K562 (cell line): Measurements from ENCODE around the gene YTHDC1. TPM values are rescaled to one million over a fixed set of nuclear protein-coding genes. Genes with fewer than 3 reads are reported as not detected.
A peak's percentile ranks its signal among the peaks of the same experiment; 100 is the strongest.

ENCODE experiments used
- ATAC-seq: fragments of 200-7000 bp; cut with Tn5 transposase; 3 replicates; pipeline ENCODE4 v1.9.1; 2020; ENCODE audit warnings: moderate library complexity
- BruUV-seq: library from RNA; stranded (reverse); fragments of 400-500 nt; replicated peaks from 2 replicates; lab custom pipeline; 2021; lab: Mats Ljungman, UMichigan
- CTCF ChIA-PET: fragments of 300-600 bp; formaldehyde crosslinking; extraction: SDS; loops from one replicate; lab custom pipeline; 2021; ENCODE audit warnings: low intra/inter-chr PET ratio; lab: Yijun Ruan, JAX
- POLR2A ChIA-PET: fragments of 300-600, 350-650 bp; sonication (Branson Sonifier 250); formaldehyde crosslinking; extraction: SDS; loops from one replicate; lab custom pipeline; 2021; ENCODE audit warnings: antibody characterized with exemption, inconsistent platforms; lab: Yijun Ruan, JAX
- DNase-seq, 4 experiments: peaks; one replicate each; pipeline versions ENCODE4 v3.0.0 to v3.0.0-alpha.2; 2011 to 2018; ENCODE audit warnings: low spot score in 3 of 4, mixed read lengths in 3 of 4; ENCODE audit errors: extremely low read depth in 1 of 4
- FAIRE-seq: peaks from 2 replicates; lab custom pipeline; 2011; peaks lifted over from hg19 to GRCh38; lab: Jason Lieb, UNC
- H2AFZ ChIP-seq: 2 replicates; pipeline ENCODE4 v1.6.0; 2011; ENCODE audit warnings: low read depth, low read length, control low read depth, inconsistent platforms
- H3K27ac ChIP-seq: fragments of 200-600 bp; 3 replicates; pipeline ENCODE4 v1.8.0; 2011; ENCODE audit warnings: low read depth, mild to moderate bottlenecking, control low read depth, inconsistent platforms, low read length, moderate library complexity, mixed read lengths; ENCODE audit errors: extremely low read depth
- H3K27me3 ChIP-seq, 2 experiments: fragments of 300-600 bp in 1 of 2; 2 replicates in 1 of 2; 3 replicates in 1 of 2; pipeline versions ENCODE4 v1.6.0 to v1.8.0; 2011; ENCODE audit warnings: inconsistent platforms in 2 of 2, low read length in 2 of 2, mild to moderate bottlenecking in 1 of 2, mixed read lengths in 1 of 2, moderate library complexity in 1 of 2; ENCODE audit not compliant: control insufficient read depth in 2 of 2, insufficient read depth in 2 of 2
- H3K36me3 ChIP-seq: fragments of 300-600 bp; 3 replicates; pipeline ENCODE4 v1.8.0; 2011; ENCODE audit warnings: mild to moderate bottlenecking, low read length, inconsistent platforms; ENCODE audit not compliant: control insufficient read depth, insufficient read depth
- H3K4me1 ChIP-seq, 2 experiments: fragments of 200-600 bp in 1 of 2; replicated peaks in 1 of 2; 2 replicates in 1 of 2; 3 replicates in 1 of 2; pipeline versions ENCODE4 v1.5.1 to v1.8.0; 2011; ENCODE audit warnings: inconsistent platforms in 2 of 2, low read length in 2 of 2, mild to moderate bottlenecking in 1 of 2, mixed read lengths in 1 of 2, moderate library complexity in 1 of 2; ENCODE audit not compliant: control insufficient read depth in 2 of 2, insufficient read depth in 2 of 2
- H3K4me2 ChIP-seq: 2 replicates; pipeline ENCODE4 v1.6.1; 2011; ENCODE audit warnings: low read length, control low read depth, inconsistent platforms, mixed read lengths; ENCODE audit not compliant: insufficient read depth
- H3K4me3 ChIP-seq: fragments of 200-600 bp; sonication (generic), shearing (Covaris generic); 2 replicates; pipeline ENCODE4 v1.5.1; 2016; ENCODE audit warnings: control low read depth, inconsistent platforms
- H3K79me2 ChIP-seq: fragments of 200-600 bp; 3 replicates; pipeline ENCODE4 v1.8.0; 2011; ENCODE audit warnings: low read length, inconsistent platforms; ENCODE audit not compliant: control insufficient read depth, insufficient read depth
- H3K9ac ChIP-seq, 2 experiments: 2 replicates each; pipeline versions ENCODE4 v1.6.0 to v1.6.1; 2011; ENCODE audit warnings: low read depth in 2 of 2, low read length in 2 of 2, control low read depth in 1 of 2, inconsistent platforms in 1 of 2, mild to moderate bottlenecking in 1 of 2, mixed read lengths in 1 of 2; ENCODE audit not compliant: insufficient read depth in 1 of 2
- H3K9me1 ChIP-seq: one replicate; pipeline ENCODE4 v1.6.0; 2011; ENCODE audit warnings: inconsistent platforms, mild to moderate bottlenecking, low read length, moderate library complexity; ENCODE audit not compliant: control insufficient read depth, insufficient read depth
- H3K9me3 ChIP-seq: replicated peaks from 2 replicates; pipeline ENCODE4 v1.5.1; 2011; ENCODE audit warnings: low read depth, low read length, inconsistent platforms; ENCODE audit not compliant: control insufficient read depth, insufficient read depth
- H4K20me1 ChIP-seq: replicated peaks from 2 replicates; pipeline ENCODE4 v1.6.1; 2011; ENCODE audit warnings: low read length, inconsistent platforms, mixed read lengths; ENCODE audit not compliant: control insufficient read depth, insufficient read depth
- CHD4 ChIP-seq: fragments of 200-600 bp; sonication (generic); IDR thresholded peaks from 3 replicates; pipeline ENCODE4 v1.6.1; 2012; ENCODE audit warnings: low read depth, mild to moderate bottlenecking, mixed read lengths, low read length, inconsistent platforms; ENCODE audit not compliant: insufficient read depth, insufficient replicate concordance, poor library complexity, severe bottlenecking
- CTCF ChIP-seq, 3 experiments: IDR thresholded peaks in 2 of 3; conservative IDR thresholded peaks in 1 of 3; 2 replicates each; pipeline ENCODE4 v1.5.1; 2011 to 2012; ENCODE audit warnings: low read length in 3 of 3, mild to moderate bottlenecking in 3 of 3, control low read depth in 2 of 3, improper control_type of control experiment in 1 of 3, inconsistent platforms in 1 of 3, low read depth in 1 of 3, mixed read lengths in 1 of 3, moderate library complexity in 1 of 3; ENCODE audit not compliant: insufficient read depth in 2 of 3
- MAFG ChIP-seq: fragments of 450-650 bp; conservative IDR thresholded peaks from 2 replicates; pipeline ENCODE4 v1.6.1; 2016; ENCODE audit warnings: missing genetic modification characterization, missing compliant biosample characterization
- MAZ ChIP-seq, 2 experiments: fragments of 450-650 bp in 1 of 2; sonication (generic) in 1 of 2; formaldehyde crosslinking; IDR thresholded peaks in 1 of 2; conservative IDR thresholded peaks in 1 of 2; 2 replicates each; pipeline versions ENCODE4 v1.4.0 to v1.5.0; 2020; ENCODE audit warnings: mild to moderate bottlenecking in 1 of 2, missing genetic modification reagents in 1 of 2
- RAD21 ChIP-seq, 2 experiments: fragments of 250-450 bp in 1 of 2; fragments of 450-650 bp in 1 of 2; sonication (Bioruptor Pico) in 1 of 2; formaldehyde crosslinking in 1 of 2; IDR thresholded peaks in 1 of 2; conservative IDR thresholded peaks in 1 of 2; 2 replicates each; pipeline versions ENCODE4 v1.4.0 to v1.8.0; 2020 to 2022; ENCODE audit warnings: mild to moderate bottlenecking in 2 of 2, moderate library complexity in 1 of 2
- REST ChIP-seq, 2 experiments: fragments of 450-650 bp; formaldehyde crosslinking in 1 of 2; IDR thresholded peaks; 2 replicates each; pipeline versions ENCODE4 v1.4.0 to v1.6.1; 2014 to 2020; ENCODE audit warnings: mild to moderate bottlenecking in 2 of 2, borderline replicate concordance in 1 of 2, low read depth in 1 of 2
- SMC3 ChIP-seq: conservative IDR thresholded peaks from 2 replicates; pipeline ENCODE4 v1.6.1; 2011; ENCODE audit warnings: low read depth, low read length, improper control_type of control experiment; ENCODE audit not compliant: insufficient read depth
- STAT5B ChIP-seq: fragments of 250-450 bp; sonication (Bioruptor Pico); IDR thresholded peaks from 2 replicates; pipeline ENCODE4 v1.8.0; 2021; ENCODE audit warnings: mild to moderate bottlenecking, inconsistent platforms
- ZNF75A ChIP-seq: fragments of 450-650 bp; formaldehyde crosslinking; IDR thresholded peaks from 2 replicates; pipeline ENCODE4 v1.4.0; 2020; ENCODE audit warnings: mild to moderate bottlenecking
- WGBS: fragments of 100-300 bp; shearing (Covaris generic); methylation state at CpG from one replicate; pipeline ENCODE4 v1.1.6; 2016; ENCODE audit warnings: low coverage, mixed read lengths; ENCODE audit not compliant: insufficient coverage; ENCODE audit errors: missing lambda C conversion rate; 5-methylcytosine and 5-hydroxymethylcytosine counted together
- in situ Hi-C: fragments of 300-500 bp; cut with MboI; formaldehyde crosslinking; loops from 4 replicates; pipeline ENCODE4 v1.15.0; 2018; ENCODE audit warnings: inconsistent platforms, mixed read lengths
- intact Hi-C: fragments of 100-400 bp; cut with micrococcal nuclease; formaldehyde crosslinking; loops from 2 replicates; pipeline ENCODE4 v1.14.2; 2022
- polyA plus RNA-seq, 8 experiments: library from polyadenylated mRNA; depleted of rRNA in 4 of 8; stranded (reverse) in 5 of 8; unstranded in 3 of 8; fragments of >200 nt; fragmentation: Nextera tagmentation in 2 of 8; fragmentation: Illumina TruSeq in 1 of 8; extraction: Ambion mirVana in 2 of 8; extraction: Trizol in 1 of 8; gene quantifications; 2 replicates each; pipeline versions ENCODE4 v1.2.1 to v1.2.3, GENCODE V29; 2011 to 2014; ENCODE audit warnings: inconsistent platforms in 1 of 8, missing spikeins in 1 of 8
- total RNA-seq, 7 experiments: library from RNA; depleted of rRNA in 6 of 7; stranded (reverse); fragments of >200 nt in 6 of 7; fragmentation: Illumina TruSeq in 2 of 7; extraction: Trizol in 2 of 7; gene quantifications; 2 replicates each; pipeline versions ENCODE4 v1.2.1 to v1.2.3, GENCODE V29; 2011 to 2021; ENCODE audit warnings: low replicate concordance in 1 of 7

YTHDC1 gene
- total and polyA plus RNA-seq, 9 of the 15 experiments (the other 6 are each of a cell fraction or from before 2014, with no cell fraction given) = 9.8 to 65.4 (median 51.7) TPM

- WGBS = 28% methylated on average over 11 of the region's 11 CpGs
- H3K9me1 ChIP-seq = no peaks in the 10 kb centered on the region
- ATAC-seq (peak; percentile 69), DNase-seq (peak; percentile 26 to 57 (median 29)), FAIRE-seq (peak; percentile 81)
- intact Hi-C loops (loop anchor here (1.0 to 5.0 kb wide), 2 partner anchors 104 to 225 kb away; no protein-coding TSS in a partner anchor), in situ Hi-C loops (no loop called here)
- ChIA-PET CTCF (interaction anchor here (0.6 to 1.7 kb wide), 4 partner anchors 103 to 479 kb away, joined by 3 to 5 read pairs (median 4); no protein-coding TSS in a partner anchor), POLR2A (no interaction called here)
- BruUV-seq = no TSS peak
- H4K20me1 ChIP-seq = no peaks in the 10 kb centered on the region
- H3K9ac ChIP-seq = no peak overlapping the region
- H2AFZ ChIP-seq = no peak overlapping the region
- H3K4me3 ChIP-seq = no peak overlapping the region
- H3K4me2 ChIP-seq = no peak overlapping the region
- peaks cover 5% of the 10 kb centered on the region; the same call in 1 of the 2 replicates for H3K9me3 ChIP-seq
- H3K27ac ChIP-seq = no peak overlapping the region
- H3K4me1 ChIP-seq = peaks cover 0 to 5% of the 10 kb centered on the region in 2 experiments; a peak in 2 of 5 replicates
- H3K79me2 ChIP-seq = no peaks in the 10 kb centered on the region
- no peaks in the 10 kb centered on the region for H3K36me3 ChIP-seq
- no peaks in the 10 kb centered on the region for H3K27me3 ChIP-seq
- no peak for TF ChIP-seq CHD4
- peak; percentile 35 to 70 (median 42); a peak in 4 of 6 replicates for TF ChIP-seq CTCF (IDR thresholded peaks at IDR 0.05 in 2 of 3, conservative IDR thresholded peaks at IDR 0.05 in 1 of 3; ENCODE audit: insufficient read depth in 2 of 3, low read depth in 1 of 3, low read length in 3 of 3)
- peak; percentile 77 to 79 for TF ChIP-seq RAD21 (CRISPR knock-in tag; conservative IDR thresholded peaks at IDR 0.05 in 1 of 2, IDR thresholded peaks at IDR 0.05 in 1 of 2)
- peak; percentile 60; the same call in 1 of the 2 replicates for TF ChIP-seq REST (IDR thresholded peaks at IDR 0.05; ENCODE audit: borderline replicate concordance)
- TF ChIP-seq REST (CRISPR knock-in tag; IDR thresholded peaks at IDR 0.05; ENCODE audit: low read depth) = no peak
- no peak for TF ChIP-seq ZNF75A
- TF ChIP-seq SMC3 = peak; percentile 34; the same call in 1 of the 2 replicates
- TF ChIP-seq MAFG = no peak
- no peak for TF ChIP-seq STAT5B (CRISPR knock-in tag)
- TF ChIP-seq MAZ (CRISPR knock-in tag; conservative IDR thresholded peaks at IDR 0.05 in 1 of 2, IDR thresholded peaks at IDR 0.05 in 1 of 2) = 0 out of 4 replicates have a peak, but pooled peaks of 1 of the 2 experiments have one; percentile 16
Observed at GRCh38 chr4:68271851-68272357, 78.0 kb downstream of the YTHDC1 start.
